HG03280 (cell line): Measurements from ENCODE around the gene TMSB4Y.

Source experiments
- ATAC-seq: cut with Tn5 transposase; IDR thresholded peaks from one replicate; pipeline ENCODE4 v1.9.1; 2021; ENCODE audit warnings: mild to moderate bottlenecking, moderate library complexity; ENCODE audit not compliant: unreplicated experiment

TMSB4Y gene

DNA sequence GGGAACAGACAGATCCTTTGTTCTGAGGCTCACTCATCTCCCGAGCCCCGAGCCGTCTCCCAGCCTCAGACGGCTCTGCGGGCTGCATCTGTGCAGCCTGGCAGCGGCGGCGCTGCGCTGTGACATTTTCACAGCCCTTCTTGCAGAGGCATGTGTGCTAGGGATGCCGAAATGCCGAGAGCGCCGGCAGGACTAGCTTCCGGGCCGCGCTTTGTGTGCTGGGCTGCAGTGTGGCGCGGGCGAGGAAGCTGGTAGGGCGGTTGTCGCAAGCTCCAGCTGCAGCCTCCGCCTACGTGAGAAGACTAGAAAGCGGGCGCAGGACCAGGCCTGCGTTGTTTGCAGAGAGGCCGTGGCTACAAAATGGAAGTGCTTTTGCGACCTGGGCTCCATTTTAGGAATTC is at the start of gene TMSB4Y:
TMSB4Y (plus strand) TSS at position 332 of the 401 bp plus-strand sequence.
- peak; percentile 95 for ATAC-seq

DNA sequence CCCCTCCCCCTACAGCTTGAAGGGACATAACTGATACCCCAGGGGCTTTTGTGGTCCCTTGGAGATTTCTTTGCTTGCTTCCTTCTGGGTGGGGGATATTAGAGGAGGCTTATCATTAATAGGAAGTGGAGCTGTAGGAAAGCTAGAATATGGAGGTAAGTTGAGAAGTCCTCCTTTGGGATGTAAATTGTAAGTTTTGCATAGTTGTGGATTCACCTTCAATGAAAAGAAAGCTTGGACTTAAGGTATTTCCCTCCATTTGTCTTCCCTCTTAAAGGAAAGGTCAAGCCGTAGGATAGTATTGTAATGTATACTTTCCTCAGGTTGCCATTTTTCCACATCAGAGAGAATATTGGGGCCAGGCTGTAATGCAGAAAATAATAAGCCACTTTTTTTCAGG is 39.5 kb upstream of the TMSB4Y start:
- ATAC-seq, result no peak

DNA sequence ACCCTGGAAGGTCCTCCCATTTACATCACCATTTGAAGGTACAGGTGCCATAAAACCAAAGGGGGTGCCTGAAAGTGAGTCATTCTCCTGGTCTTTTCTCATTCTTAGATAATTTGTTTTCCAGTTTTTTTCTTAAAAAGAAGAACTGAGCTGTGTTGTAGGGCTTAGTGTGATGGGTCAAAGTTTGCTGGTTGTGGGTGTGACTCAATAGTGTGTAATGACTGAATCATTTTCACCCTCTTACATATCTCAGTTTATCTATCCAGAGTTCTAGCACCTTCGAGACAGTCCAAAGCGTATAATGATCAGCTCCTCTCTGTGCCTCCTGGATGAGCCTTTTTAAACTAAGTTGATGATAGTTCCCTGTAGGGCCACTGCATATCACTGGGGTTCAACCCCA is 32.6 kb upstream of the TMSB4Y start:
- ATAC-seq, result no peak

DNA sequence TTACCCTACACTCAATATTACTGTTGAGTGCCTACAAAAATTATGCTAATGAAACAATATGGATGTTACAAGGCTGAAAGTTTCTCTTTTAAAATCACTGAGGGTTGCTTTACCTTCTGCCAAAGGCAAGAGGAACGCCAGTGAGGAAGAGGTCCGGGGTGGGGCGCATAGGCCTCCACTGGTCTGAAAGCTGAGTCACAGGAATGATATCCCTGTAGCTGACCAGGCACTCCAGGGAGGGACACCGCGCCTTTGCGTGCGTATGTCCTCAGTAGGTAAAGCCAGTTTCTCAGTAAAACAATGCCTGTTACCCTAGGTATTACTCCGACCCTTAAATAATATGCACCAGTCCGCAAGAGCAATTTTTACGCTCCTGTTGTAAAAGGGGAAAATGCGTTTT is 1.4 kb upstream of the TMSB4Y start:
- ATAC-seq, result no peak

DNA sequence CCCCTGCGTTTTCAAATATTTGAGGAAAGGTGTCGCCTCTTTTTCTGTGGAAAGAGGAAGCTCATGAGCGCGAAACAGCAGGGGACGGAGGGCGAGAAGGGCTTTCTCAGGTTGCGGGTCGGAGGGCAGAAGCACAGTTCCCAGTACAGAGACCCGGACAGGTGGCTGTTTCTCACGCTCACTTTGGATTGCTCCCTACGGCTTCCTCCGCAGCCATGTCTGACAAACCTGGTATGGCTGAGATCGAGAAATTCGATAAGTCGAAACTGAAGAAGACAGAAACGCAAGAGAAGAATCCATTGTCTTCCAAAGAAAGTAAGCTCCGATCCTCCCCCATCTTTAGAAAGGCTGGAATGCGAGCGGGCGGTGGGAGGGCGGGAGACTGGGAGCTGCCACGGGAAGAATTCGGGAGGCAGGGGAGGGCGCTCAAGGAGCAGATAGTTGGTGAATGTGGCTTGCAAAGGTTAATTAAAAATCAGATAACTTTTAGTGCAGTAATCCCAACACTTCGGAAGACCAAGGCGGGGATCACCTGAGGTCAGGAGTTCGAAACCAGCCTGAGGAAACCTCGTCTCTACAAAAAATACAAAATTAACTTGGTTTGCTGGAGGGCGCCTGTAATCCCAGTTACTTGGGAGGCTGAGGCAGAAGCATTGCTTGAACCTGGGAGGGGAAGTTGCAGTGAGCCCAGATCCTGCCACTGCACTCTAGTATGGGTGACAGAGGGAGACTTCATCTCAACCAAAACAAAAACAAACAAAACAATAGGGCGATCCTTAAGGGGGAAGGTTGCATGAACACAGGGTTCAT is 627 bp downstream of the TMSB4Y start:
- no peak for ATAC-seq

DNA sequence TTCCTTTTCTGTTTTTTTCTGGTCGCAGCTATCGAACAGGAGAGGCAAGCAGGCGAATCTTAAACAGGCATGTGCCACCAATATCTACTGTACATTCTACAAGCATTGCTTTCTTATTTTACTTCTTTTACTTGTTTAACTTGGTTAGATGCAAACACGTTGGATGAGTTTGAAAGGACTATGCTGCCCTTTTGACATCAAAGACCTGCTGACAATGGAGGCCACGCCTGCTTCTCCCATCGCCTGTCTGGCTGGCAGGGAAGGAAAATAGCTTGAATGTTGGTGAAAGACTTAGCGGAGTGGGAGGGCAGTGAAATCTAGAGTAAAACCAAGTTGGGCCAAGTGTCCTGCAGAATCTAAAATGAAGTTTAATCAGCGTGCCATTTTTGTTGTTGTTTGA is 1.5 kb downstream of the TMSB4Y start:
- no peak for ATAC-seq

DNA sequence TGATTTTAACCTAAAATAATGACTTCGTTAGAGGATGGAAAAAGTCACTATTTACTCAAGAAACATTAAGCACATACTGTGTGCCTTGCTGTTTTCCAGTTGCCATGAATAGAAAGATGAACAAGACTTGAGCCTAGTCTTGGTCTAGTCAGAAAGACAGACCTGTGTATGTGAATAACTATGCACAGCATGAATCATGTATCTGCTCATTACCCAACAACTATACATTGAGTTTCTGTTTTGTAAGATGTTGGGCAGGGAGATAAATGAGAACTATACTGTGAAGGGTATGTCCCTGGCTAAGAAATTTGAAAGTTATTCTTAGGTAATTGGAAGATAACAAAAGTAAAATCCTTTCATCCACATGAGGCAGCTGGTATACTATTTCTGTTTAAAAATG is 4.3 kb downstream of the TMSB4Y start:
- no peak for ATAC-seq

DNA sequence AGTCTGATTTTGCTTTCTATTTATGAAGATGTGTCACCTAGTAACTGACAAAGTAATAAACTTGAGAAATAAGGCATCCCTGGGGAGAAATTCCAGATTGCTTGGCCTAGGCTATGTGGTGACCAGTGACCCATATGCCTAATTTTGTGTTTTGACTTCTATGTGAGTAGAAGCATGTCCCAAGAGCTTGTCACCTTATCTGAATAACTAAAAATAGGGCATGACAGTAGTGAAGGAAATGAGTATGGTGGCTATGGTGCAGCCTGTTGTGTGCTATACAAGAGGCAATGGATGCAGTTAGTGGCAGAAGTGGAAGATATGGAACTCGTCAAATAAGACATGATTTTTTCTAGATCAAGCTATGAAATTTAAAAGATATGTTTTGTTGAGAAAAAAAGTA is 15.3 kb downstream of the TMSB4Y start:
- ATAC-seq, result no peak

DNA sequence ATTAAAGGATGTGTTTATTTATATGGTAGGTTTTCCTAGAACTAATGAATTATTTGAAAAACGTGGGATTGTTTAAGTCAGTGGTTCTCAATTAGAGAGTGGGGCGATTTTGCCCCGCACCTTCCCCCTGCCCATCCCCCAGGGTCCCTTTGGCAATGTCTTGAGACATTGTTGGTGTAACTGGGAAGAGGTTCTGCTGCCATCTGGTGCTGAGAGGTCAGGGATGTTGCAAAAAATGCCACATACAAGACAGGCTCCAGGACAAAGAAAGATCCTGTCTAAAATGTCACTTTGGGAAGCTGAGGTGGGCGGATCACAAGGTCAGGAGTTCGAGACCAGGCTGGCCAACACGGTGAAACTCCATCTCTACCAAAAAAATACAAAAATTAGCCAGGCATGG is 25.8 kb downstream of the TMSB4Y start:
- no peak for ATAC-seq

DNA sequence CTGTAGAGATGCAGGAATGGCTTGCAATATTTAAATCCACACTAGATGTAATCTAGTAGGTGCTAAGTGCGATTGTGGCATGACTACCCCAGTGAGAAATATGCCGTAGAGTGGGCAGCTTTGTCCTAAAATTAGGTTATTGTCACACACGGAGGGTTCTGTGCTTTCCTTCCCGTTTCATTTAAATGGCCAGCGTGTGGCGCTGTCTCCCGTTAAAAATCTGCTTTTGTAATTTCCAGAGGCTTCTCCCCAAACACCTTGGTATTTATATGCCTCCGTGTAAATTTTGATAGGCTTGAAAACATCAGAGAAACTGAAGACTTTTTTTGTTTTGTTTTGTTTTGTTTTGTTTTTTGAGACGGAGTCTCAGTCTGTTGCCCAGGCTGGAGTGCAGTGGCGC is 34.9 kb downstream of the TMSB4Y start:
- no peak for ATAC-seq

DNA sequence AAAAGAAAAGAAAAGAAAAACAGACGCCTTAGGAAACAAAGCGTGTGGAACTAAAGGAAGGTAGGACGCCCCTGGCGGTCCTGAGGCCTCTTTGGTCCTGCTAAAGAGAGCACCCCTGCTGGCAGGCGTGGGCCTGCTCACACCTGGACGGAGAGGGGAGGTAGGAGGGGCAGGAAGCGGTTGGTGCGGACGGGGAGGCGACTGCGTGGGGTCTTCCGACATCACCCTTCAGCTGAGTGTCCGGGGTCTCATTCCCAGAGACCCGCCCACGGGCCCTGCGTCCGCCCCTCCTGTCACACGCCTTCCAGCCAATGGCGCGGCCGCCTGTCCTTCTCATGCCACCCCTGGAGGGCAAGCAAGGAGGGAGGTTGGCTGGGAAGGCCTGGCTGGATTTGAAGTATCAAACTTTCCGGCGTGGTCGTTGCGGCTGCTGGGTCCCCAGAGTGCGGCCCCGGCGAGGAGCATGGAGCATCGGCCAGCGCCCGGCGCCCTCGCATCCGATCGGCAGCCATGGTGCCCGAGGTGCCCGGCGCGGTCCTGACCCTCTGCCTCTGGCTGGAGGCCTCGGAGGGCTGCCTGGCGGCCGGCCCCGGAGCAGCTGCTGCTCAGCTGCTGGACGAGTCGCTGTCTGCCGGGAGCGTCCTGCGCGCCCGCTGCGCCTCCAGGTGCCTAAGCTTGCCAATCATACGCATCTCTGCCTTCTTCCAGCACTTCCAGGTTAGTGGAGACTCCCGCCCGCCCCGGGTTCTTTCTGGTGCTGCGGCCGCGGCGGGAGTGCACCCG is 47.8 kb downstream of the TMSB4Y start:
- peak; percentile 90 for ATAC-seq

DNA sequence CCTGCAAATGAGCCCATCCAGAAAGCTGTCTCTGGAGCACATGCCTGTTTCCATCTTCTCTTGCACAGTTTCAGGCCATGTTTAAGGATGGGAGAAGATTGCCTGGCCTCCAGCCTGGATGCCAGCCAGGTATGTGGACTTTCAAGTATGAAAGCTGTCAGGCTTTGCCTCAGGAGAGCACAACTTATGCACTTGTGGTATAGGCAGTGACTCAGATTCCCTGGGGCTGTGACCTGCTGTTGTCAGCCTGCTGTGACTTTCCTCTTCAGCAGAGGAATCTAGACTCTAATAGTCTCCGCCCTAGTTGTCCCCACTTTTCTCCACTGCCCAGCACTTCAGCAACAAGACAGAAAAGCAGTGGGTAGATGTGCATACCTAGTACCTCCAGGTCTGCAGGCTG is 51.0 kb downstream of the TMSB4Y start:
- ATAC-seq, result no peak
